ENCODE results near the gene LRP1B.
"Not testable (repeated sequence)": the region's sequence is repeated elsewhere in the genome, so short reads cannot be mapped to it uniquely, and the experiment has no call there.

Gene LRP1B

GRCh38 chr2:140356697-140357096, 1774.1 kb downstream of the LRP1B start:
- DNase-seq (ENCODE audit: low read depth, low spot score), result no peak

DNA sequence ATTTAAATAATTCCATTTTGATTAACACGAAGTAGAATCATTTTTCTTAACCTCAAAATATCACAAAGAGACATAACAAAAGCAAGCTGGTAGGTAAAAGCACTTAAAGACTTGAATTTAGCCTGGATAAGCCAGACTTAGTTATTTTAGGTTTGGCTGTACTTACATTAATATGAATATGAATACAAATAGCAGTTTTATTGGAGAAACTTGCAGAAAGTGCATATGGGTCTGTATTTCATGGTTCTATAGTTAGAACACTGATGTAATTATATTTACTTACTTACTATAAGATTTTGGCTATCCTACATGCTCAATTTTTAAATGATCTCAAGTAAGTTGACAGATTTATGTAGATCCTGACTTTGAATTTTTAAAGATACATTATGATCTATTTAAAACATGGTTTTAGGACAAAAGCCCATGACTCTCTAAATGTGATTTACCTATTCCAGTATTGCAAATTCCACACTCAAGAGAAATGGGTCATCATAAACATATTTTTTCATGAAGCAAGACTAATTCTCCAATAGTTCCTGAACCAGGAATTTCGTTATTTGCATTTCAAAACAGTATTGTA, 1775.2 kb downstream of the LRP1B start:
- DNase-seq (ENCODE audit: low read depth, low spot score), result no peak

- no peak for DNase-seq (ENCODE audit: low read depth, low spot score)
These were observed 1776.3 kb downstream of the LRP1B start for GRCh38 chr2:140354544-140354943.

DNA sequence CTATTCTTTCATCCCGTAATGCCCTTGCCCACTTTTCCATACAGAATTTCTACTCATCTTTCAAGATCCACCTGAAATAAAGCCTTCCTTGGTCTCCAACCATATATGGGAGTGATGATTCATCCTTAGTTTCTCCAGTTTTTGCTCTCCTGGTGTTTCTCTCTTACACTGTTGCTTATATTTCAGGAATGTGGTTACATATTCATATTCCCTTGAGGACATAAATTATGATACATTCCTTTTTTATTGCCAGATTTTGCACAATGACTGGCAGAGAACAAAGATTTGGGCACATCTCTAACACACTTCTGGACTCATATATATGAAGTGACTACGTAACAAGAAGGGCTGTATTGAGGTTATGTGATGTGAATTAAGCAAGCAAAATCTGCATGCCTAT, 1777.3 kb downstream of the LRP1B start:
- no peak for DNase-seq (ENCODE audit: low read depth, low spot score)

DNA sequence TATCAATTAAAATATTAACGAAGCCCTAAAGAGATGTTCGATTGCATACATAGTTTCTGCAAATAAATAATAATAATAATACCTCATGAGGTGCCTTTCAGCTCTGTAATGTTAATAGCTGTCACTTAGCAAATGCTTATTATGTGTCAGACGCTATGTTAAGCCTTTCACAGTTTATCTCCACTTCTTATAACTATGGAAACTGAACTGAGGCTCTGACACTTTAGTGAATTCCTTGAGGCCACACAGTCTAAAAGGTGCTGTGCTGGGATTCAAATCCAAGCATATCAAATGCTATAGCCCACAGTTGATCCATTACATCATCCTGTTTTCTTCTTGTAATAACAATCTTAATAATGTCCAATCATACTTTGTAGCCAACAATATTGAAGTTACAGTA, 1779.1 kb downstream of the LRP1B start:
- no peak for DNase-seq (ENCODE audit: low read depth, low spot score)

- no peak for DNase-seq (ENCODE audit: low read depth, low spot score)
These were observed 1781.1 kb downstream of the LRP1B start for GRCh38 chr2:140349695-140350094.

GRCh38 chr2:140348826-140349225, 1782.0 kb downstream of the LRP1B start:
- DNase-seq (ENCODE audit: low read depth, low spot score), result peak; percentile 25

DNA sequence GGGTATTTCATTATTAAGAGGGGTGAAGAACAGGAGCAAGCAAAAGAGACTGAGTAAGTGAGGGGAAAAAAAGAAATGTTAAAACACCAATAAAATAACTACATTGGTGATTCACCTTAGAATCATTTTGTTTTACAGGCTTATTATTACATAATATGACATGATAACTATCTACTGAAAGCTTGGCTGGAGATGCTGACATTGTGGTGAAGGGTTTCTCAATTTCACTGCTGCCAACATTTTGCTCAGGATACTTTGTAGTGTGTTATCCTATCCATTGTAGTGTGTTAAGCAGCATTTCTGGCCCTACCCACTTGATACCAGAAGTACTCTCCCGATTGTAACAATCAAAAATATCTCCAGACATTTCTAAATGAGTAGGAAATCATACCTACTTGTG, 1786.0 kb downstream of the LRP1B start:
- no peak for DNase-seq (ENCODE audit: low read depth, low spot score)

- DNase-seq (ENCODE audit: low read depth, low spot score), result not testable (repeated sequence)
These were observed 1786.5 kb downstream of the LRP1B start for GRCh38 chr2:140344266-140344665.

DNA sequence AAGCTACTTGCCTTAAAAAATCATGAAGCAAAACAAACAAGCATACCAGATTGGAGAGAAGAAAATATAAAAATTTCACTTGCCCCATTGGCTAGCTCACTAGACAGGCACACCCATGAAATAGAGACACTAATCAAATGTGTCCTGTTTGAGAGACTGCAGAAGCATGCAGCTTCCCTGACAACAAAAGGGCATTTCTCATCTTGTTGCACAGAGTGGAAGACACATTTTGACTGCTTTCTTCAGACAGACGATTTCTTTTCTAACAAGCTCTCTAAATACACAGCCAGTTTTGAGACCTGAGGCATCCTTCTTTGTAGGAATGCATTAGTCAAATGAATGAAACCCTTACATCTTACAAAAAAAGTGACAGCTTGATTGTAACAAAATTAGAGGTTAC, 1792.0 kb downstream of the LRP1B start:
- no peak for DNase-seq (ENCODE audit: low read depth, low spot score)

GRCh38 chr2:140337061-140337460, 1793.8 kb downstream of the LRP1B start:
- no peak for DNase-seq (ENCODE audit: low read depth, low spot score)

GRCh38 chr2:140316345-140316744, 1814.5 kb downstream of the LRP1B start:
- DNase-seq (ENCODE audit: low read depth, low spot score), result no peak

- DNase-seq (ENCODE audit: low read depth, low spot score), result no peak
These were observed 1818.9 kb downstream of the LRP1B start for GRCh38 chr2:140311905-140312304.

GRCh38 chr2:140308706-140309105, 1822.1 kb downstream of the LRP1B start:
- no peak for DNase-seq (ENCODE audit: low read depth, low spot score)

DNA sequence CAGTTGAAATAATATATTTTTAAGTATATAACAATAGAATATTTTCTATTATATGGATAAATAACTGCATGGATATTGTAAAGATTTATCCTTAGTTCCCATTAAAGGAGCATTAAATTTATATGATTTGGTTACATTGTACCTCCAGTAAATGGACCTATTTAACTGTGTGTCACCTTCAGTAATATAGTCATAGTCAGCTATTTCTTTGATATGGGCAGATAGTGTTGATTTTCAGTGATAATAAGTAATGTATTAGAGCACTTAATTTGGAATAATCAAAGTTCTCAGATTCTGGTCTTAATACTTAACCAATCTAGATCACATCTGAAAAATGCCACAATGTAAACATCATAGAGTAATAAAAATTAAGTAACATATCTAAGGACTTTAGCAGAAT, 1823.3 kb downstream of the LRP1B start:
- DNase-seq (ENCODE audit: low read depth, low spot score), result no peak

DNA sequence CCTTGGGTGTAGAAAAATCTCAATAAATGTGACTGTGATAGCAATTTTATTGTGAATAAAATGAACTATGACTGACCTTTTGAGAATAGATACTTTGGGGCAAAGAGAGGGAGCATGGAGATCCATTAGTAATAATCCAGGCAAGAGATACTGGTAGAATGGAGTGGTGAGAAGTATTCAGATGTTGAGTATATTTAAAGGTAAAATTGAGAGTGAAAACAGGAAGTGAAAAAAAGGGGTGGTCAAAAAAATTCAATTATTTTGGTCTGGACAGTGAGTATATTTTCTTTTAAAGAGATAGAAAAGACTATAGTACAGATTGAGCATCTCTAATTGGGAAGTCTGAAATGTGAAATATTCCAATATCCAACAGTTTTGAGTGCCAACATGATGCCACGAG, 1835.0 kb downstream of the LRP1B start:
- DNase-seq (ENCODE audit: low read depth, low spot score), result no peak

- no peak for DNase-seq (ENCODE audit: low read depth, low spot score)
These were observed 1842.1 kb downstream of the LRP1B start for GRCh38 chr2:140288726-140289125.

- no peak for DNase-seq (ENCODE audit: low read depth, low spot score)
These were observed 1842.6 kb downstream of the LRP1B start for GRCh38 chr2:140288213-140288612.

DNA sequence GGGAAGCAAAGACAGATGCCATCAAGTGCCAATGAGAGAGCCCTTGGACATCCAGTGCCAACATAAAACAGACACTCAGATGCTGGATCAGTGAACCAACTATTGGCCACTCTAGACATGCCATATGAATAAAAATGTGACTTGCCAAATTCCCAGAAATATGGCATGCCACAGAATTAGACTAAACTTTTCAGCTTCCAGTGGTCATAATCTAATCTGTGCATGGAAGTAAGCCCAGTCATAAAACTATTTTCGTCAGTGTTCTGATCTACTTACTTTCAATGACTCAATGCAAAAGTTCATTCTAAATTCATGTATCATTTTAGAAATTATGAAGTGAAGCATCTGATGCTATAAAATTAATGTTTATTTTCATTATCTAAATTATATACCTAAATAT, 1844.4 kb downstream of the LRP1B start:
- DNase-seq (ENCODE audit: low read depth, low spot score), result no peak

GRCh38 chr2:140277344-140277743, 1853.5 kb downstream of the LRP1B start:
- not testable (repeated sequence) for DNase-seq (ENCODE audit: low read depth, low spot score)

- no peak for DNase-seq (ENCODE audit: low read depth, low spot score)
These were observed 1854.2 kb downstream of the LRP1B start for GRCh38 chr2:140276661-140277060.

DNA sequence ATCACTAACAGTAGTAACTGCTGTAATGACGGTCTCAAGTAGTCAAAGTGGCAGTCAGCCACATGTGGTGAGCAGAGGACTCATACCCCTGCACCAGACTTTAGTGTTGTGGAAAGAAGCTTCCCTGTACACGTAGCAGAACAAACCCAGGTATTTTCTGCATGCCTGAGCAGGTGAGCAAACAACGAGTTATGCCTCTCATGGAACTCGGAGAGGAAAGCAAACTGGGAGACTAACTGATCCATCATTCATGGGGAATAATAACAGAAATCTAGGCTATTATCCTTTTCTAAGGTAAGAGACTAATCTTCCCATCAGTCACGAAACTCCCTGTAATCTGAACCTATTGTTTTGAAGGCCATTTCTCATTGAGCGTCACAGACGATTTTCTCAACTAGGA, 1855.4 kb downstream of the LRP1B start:
- DNase-seq (ENCODE audit: low read depth, low spot score), result no peak

GRCh38 chr2:140274891-140275290, 1855.9 kb downstream of the LRP1B start:
- no peak for DNase-seq (ENCODE audit: low read depth, low spot score)

- DNase-seq (ENCODE audit: low read depth, low spot score), result no peak
These were observed 1856.9 kb downstream of the LRP1B start for GRCh38 chr2:140273958-140274357.
